NCI-H1105 treated with DMSO at 0.1 percent for 48 hours (cell line): Measurements from ENCODE around the gene TGM6.
"Not testable (repeated sequence)": the region's sequence is repeated elsewhere in the genome, so short reads cannot be mapped to it uniquely, and the experiment has no call there.

Experiments
- DNase-seq: peaks from one replicate; lab custom pipeline; 2025; lab: John Stamatoyannopoulos, UW

The TGM6 gene

DNA sequence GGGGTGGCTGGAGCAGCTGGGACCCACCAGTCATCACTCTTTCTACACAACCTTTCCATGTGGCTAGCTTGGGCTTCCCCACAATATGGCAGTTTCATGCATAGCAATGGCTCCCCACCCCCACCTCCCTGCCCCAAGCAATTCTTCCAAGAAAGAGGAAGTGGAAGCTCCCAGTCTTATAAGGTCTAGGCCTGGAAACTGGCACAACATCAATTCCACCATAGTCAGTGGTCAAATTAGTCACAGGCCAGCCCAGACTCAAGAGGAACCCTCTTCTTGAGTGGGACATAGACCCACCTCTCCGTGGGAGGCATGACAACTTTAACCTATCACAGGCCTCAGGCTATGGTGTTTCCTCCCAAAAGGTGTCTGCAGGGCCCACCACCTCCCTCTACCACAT, 17.7 kb downstream of the TGM6 start:
- no peak for DNase-seq

DNA sequence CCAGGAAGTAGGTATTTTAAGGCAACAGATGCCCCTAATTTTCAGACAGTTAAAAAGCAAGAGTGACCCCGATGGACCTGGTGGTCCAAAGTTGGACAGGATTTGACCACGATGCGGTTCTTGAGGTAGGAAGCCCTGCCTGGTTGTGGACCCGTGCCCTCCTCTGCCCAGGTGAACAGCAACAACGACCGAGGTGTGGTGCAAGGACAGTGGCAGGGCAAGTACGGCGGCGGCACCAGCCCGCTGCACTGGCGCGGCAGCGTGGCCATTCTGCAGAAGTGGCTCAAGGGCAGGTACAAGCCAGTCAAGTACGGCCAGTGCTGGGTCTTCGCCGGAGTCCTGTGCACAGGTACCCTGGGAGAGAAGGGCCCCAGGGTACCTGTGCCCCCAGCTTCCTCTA, 18.7 kb downstream of the TGM6 start:
- no peak for DNase-seq

DNA sequence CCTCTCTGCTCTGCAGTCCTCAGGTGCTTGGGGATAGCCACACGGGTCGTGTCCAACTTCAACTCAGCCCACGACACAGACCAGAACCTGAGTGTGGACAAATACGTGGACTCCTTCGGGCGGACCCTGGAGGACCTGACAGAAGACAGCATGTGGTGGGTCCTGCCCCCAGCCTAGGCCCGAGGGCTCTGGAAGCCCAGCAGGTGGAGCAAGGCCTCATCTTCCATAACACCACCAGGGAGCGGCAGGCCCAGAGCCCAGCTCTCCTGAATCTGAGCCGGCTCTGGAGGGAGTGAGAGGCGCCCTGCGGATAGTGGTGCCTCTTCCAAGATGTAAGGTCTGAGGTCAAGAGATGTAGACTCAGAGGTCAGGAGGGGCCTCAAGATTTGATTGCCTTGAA, 19.6 kb downstream of the TGM6 start:
- DNase-seq: no peak

DNA sequence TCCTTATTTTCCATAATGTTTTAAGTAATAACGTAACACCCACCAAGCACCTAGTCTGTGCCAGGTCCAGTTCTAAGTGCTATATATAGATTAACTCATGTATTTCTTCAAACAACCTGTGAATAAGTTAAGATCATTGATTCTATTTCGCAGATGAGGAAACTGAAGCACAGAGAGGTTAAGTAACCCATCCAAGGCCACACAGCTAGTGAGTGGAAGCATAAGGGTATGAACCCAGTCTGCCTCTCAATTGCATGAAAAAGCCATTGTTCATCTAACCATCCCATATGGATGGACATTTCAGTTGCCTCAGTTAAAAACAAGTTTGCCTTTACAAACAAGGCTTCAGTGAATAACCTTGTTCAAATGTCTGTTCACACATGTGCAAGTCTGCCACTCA, 20.8 kb downstream of the TGM6 start:
- DNase-seq: no peak

DNA sequence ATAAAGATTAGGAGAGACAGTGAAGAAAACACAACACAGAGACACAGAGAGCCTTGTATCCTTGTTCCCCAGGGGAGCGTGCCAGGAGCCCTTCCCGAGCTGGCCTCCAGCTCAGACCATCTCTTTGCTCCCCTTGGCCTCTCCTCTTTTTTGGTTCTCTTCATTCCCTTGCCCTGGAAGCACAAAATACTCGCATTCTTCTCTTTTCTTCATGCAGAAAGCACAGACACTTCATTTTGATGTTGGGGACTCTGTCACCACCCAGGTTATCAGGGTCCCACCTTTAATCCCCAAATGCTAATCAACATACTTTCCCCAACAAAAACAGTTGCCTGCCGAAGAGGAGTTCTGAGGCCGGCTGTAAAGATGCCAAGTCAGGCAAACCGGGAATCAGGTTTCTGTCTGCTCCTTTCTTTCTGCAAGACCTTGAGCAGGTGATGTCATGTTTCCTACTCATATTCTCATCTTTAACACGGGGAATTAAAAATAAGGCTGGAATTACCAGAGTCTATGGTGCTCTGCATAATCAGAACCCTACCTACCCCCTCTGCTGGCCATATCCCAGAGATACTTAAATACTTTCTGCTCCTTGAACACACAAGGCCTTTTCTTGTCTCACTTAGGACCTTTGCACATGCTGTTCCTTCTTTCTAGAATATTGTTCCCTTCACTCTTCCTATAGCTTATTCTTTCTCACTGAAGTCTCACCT, 21.7 kb downstream of the TGM6 start:
- DNase-seq: no peak

DNA sequence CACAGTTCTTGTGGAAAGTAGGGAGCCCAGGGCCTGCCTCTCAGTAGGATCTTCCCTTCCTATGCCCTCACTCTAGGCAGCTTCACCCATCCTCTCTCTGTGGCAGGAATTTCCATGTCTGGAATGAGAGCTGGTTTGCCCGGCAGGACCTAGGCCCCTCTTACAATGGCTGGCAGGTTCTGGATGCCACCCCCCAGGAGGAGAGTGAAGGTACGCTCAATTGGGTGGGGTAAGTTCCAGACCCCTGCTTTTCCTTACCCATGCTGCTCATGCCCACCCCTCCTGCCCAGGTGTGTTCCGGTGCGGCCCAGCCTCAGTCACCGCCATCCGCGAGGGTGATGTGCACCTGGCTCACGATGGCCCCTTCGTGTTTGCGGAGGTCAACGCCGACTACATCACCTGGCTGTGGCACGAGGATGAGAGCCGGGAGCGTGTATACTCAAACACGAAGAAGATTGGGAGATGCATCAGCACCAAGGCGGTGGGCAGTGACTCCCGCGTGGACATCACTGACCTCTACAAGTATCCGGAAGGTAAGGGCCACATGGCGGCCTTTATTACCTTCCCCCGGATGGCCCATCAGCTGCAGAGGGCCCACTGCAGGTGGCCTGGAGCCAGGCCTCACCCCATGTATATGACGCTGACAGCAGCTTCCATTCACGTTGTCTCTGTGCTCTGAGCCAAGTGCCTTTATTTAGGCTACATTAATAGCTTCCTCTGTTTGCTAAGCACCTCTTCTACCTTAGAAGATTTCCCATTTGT, 22.8 kb downstream of the TGM6 start:
- no peak for DNase-seq

DNA sequence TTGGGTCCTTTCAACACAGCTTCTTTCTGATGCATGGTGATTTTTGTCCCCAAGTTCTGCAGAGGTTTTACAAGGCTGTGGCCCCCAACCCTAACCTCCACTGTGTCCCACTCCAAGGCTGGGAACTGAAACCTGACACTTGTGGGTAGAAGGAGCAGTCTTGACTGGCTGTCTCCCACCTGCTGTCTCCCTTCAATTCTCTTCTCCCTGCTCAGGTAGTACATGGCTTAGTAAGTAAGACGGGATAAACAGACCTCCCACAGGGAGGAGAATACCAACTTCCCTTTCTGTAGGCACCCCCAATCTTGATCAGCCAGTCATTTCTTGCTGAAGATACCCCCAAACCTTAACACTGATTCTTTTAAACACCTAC, 25.0 kb downstream of the TGM6 start:
- DNase-seq: no peak

DNA sequence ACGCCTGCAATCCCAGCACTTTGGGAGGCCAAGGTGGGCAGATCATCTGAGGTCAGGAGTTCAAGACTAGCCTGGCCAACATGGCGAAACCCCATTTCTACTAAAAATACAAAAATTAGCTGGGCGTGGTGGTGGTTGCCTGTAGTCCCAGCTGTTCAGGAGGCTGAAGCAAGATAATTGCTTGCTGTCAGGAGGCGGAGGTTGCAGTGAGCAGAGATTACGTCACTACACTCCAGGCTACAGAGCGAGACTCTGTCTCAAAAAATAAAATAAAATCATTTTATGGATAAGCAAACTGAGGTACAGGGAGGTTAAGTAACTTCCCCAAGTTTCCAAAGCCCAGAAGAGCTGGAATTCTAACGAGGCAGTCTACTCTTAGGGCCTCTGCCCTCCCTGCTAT, 26.7 kb downstream of the TGM6 start:
- not testable (repeated sequence) for DNase-seq

DNA sequence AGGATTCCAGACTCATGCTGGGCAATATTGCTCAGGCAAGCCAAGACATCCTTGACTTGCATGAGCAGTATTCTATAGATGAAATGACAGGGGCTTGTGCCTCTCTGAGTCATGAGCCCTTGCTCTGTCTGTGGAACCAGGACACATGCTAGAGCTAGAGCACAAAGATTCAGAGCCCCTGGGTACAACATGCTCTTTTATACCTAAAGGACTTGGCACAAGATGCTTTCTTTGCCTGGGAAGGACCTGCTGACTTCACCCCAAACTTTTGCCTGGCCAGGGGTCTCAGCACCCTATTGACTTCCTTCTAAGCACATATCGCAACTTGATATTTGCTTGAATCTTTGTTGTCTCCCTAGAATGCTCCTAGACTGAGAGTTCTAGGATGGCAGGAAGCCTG, 27.4 kb downstream of the TGM6 start:
- DNase-seq: no peak

DNA sequence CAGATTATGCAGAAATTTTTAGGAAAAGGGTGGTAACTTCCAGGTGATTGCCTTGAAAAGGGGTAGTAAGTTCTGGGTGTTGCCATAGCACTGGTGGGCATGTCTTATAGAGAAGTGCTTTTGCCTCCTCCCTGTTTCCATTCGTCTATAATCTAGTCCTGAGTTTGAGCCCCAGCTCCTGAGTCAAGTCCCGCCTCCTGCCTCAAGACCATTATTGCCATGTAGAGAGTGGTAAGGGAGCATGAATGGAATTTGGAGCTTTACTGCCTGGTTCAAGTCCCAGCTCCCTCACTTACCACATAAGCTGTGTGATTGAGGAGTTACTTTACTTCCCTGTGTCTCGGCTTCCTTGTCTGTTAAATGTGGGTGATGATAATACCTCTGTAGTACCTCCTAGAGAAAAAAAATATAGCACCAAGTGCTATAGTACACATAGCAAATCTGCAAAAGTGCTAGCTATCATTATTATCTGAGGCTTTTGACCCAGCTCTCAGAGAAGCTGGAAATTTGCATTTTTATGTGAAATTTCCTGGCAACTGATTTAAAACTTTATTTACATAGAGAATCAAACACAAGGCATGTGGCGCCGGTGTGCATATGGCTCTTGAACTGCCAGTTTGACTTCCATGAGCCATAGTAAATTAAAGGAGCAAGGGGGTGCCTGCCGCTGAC, 36.0 kb downstream of the TGM6 start:
- no peak for DNase-seq

DNA sequence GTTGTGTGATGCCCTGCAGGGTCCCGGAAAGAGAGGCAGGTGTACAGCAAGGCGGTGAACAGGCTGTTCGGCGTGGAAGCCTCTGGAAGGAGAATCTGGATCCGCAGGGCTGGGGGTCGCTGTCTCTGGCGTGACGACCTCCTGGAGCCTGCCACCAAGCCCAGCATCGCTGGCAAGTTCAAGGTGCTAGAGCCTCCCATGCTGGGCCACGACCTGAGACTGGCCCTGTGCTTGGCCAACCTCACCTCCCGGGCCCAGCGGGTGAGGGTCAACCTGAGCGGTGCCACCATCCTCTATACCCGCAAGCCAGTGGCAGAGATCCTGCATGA, 36.5 kb downstream of the TGM6 start:
- DNase-seq: no peak

DNA sequence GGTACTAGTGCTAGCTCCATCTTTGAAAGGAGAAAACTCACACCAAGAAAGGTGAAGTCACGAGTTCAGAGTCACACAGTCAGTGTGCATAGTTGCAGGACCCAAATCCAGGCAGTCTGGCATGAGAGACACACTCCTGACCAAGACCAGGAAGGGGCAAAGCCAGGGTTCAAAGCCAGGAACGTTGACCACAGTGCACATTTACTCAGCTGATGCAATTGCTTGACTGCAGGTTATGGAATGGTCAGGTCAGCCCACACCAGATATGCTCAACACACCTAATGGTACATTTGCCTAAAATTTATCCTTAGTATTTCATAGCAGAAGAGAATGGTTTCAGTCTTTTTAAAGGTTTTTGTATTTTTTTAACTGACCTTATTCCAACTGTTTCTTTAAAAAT, 37.7 kb downstream of the TGM6 start:
- DNase-seq: no peak

DNA sequence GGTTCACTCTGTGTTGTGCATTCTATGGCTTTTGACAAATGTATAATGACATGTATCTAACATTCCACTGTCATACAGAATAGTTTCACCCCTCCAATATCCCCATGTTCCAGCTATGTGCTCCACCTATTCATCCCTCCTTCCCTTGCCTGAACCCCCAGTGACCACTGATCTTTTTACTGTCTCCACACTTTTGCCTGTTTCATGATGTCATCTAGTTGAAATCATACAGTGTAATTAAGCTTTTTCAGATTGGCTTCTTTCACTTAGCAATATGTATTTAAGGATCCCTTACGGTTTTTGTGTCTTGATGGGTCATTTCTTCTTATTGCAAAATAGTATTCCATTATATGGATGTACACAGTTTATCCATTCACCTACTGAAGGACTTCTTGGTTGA, 39.8 kb downstream of the TGM6 start:
- DNase-seq: no peak

DNA sequence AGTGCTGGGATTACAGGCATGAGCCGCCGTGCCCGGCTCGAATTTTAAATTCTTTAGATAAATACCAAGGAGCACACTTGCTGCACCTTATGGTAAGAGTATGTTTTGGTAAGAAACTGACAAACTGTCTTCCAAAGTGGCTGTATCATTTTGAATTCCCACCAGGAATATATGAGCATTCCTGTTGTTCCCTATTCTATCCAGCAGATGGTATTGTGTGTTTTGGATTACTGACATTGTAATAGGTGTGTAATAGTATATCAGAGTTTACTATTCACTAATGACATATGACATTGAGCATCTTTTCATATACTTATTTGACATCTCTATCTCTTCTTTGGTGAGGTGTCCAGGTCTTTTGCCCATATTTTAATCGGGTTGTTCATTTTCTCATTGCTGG, 40.5 kb downstream of the TGM6 start:
- no peak for DNase-seq

DNA sequence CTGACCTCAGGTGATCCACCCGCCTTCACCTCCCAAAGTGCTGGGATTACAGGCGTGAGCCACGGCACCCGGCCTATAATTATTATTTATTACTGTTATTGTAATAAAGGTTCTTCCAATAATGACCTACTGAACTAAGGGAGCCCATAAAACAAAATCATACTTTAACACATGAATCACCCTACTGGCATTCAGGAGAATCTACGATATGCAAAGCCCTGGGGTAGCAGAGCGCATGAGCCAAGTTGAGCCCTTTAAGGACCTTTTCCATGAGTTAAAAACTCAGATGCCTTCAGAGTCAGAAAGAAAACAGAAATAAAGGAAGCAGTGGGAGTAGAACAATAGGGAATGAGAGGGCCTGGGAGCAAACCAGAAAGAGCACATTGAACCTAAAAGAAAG, 48.4 kb downstream of the TGM6 start:
- no peak for DNase-seq

DNA sequence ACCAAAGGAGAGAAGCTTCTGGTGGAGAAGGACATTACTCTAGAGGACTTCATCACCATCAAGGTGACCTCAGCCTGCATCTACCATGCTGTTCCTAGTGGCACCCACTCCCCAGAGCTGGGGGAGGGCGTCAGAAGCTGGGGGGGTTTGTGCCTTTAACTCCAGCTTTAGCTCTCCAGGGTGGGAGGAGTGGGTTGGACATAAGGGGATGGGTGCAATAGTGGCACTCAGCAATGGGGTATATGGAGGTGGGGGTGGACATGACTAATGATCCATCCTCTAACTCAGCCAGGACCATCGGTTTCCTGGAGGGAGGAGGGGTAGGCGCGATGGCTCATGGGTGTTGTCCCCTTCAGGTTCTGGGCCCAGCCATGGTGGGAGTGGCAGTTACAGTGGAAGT, 49.8 kb downstream of the TGM6 start:
- DNase-seq: no peak

DNA sequence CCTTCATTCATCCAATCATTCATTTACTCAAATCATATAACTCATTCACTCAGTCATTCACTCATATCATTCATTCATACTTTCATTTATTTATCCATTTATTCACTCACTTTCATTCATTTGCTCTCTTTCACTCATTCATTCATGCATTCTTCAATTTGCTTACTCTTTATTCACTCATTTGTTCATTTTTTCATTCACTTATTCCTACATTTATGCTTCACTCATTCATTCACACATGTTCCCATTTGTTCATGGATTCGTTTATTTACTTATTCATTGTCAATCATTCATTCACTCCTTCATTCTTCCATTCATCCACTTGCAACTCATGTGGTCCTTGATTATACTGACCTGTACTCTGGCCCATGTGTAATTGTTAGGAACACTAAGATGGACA, 50.5 kb downstream of the TGM6 start:
- no peak for DNase-seq

DNA sequence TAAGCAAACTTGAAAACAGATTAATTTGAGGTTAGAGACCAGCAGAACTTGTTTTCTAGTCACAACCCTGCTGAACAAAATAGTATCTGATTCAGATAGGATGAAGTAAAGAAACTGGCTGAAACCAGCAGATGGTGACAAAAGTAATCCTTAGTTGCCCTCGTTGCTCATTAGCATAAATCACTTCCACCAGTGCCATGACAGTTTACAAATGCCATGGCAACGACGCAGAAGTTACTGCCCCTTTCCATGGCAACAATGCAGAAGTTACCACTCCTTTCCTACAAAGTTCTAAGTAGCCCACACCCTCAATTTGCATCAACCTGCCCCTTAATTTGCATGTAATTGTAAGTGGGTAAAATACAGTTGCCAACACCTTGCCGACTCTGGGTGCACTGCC, 66.1 kb downstream of the TGM6 start:
- no peak for DNase-seq

DNA sequence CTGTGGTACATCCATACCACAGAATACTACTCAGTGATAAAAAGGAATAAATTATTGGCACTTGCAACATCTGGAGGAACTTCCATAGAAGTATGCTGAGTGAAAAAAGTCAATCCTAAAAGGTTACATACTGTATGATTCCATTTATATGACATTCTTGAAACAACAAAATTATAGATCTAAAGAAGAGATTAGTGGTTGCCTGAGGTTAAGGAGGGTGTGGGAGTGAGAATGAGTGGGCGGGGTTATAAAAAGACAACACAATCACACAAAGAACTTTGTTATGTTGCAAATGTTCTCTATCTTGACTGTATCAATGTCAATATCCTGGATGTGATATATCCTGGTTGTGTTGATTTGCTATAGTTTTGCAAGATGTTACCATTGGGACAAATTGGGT, 68.7 kb downstream of the TGM6 start:
- DNase-seq: no peak

DNA sequence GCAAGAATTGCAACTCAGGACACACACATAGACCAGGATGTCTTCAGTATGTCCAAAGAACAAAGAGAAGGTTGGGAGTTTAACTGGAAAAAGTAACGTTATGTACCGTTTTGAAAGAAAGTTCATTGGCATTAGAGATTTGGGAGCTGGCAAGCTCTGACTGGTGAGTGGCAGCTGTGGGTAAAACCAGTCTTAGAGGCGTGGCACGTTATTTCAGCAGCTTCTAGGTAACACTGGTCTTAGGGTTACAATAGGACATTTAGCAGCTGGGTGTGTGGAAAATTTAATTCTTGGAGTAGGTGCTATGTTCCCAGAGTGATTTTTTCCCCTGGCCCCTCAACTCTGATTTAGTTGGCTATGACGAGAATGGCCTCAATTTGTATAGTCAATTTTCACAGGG, 70.7 kb downstream of the TGM6 start:
- DNase-seq: no peak

DNA sequence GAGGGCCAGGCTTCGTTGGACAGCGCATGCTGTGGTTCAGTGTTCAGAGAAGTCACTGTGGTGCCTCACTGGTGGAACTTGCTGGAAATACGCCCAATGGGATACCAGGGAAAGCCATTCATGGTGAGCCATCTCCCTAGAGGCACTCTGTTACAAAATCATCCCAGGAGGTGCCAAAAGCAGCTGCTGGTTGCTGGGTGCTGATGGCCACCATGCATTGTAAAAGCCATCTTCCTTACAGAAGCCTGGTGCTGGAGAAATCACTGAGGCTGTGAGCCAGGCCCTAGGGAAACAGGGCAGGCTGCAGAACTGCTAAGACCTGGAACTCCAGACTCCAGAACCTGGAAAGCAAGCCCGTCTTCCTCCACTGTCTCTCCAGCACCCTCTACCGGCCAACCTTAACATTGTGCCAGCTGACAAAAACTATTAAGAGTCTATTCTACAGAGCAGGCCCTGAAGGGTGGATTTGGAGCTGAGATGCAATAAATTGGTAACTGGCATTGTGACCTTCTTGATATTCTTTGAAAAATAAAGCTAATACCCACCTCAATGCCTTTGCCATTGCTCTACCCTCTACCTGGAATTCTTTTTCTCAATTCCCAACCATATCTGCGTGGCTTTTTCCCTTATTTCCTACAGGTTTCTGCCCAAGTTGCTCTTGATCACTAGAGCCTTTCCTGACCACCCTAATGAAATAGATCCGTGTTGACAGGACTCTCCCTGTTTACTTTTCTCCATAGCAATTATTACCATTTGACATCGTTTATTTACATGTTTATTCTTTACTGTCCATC, 71.4 kb downstream of the TGM6 start:
- DNase-seq: peak; percentile 73

DNA sequence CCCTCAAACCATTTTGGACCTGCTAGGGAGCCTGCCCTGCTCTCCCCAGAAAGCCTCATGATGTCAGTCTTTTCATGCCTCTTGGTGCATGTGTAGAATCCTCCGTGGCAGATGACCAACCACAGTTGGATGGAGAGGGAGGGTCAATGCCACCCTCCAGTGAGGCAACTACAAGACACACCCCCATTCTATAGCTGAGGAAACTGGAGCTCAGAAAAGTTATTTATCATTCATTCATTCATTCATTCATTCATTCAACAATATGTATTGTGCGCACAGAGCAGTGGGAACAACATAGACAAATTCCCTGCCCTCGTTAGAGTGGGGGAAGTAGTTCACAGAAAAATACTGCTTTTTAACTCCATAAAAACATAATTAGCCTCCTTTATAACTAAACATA, 73.1 kb downstream of the TGM6 start:
- no peak for DNase-seq
